Activated B cell treated with CpG ODN at 0.5 μM for 24 hours (primary cell): ENCODE results near the gene BRDT. TPM values are rescaled to one million over a fixed set of nuclear protein-coding genes. Genes with fewer than 3 reads are reported as not detected.

Experiments used
- ATAC-seq: fragments of 200-7000 bp; cut with Tn5 transposase; one replicate; pipeline ENCODE4 v1.10.0; 2021; ENCODE audit warnings: low read depth, mild to moderate bottlenecking, moderate library complexity
- CTCF ChIA-PET: fragments of 350-600 bp; sonication (Branson Sonifier 250); formaldehyde crosslinking; loops from one replicate; lab custom pipeline; 2021; ENCODE audit warnings: antibody characterized with exemption; lab: Charles Lee
- POLR2A ChIA-PET: fragments of 350-600 bp; sonication (Branson Sonifier 250); formaldehyde crosslinking; loops from one replicate; lab custom pipeline; 2021; ENCODE audit warnings: antibody characterized with exemption; lab: Charles Lee
- DNase-seq: peaks from one replicate; pipeline ENCODE4 v3.0.0; 2022
- H3K27ac Mint-ChIP-seq: one replicate; pipeline ENCODE4 v1.8.0; 2020; ENCODE audit warnings: mixed read lengths
- H3K27me3 Mint-ChIP-seq: one replicate; pipeline ENCODE4 v1.8.0; 2021; ENCODE audit warnings: mixed read lengths
- H3K36me3 Mint-ChIP-seq: one replicate; pipeline ENCODE4 v1.8.0; 2021; ENCODE audit warnings: low read depth, mixed read lengths
- H3K4me1 Mint-ChIP-seq: one replicate; pipeline ENCODE4 v1.8.0; 2021; ENCODE audit warnings: mixed read lengths
- H3K4me3 Mint-ChIP-seq: one replicate; pipeline ENCODE4 v1.8.0; 2020; ENCODE audit warnings: mild to moderate bottlenecking, mixed read lengths
- H3K9me3 Mint-ChIP-seq: one replicate; pipeline ENCODE4 v1.8.0; 2020; ENCODE audit warnings: mixed read lengths
- CTCF ChIP-seq: fragments of 200-600 bp; IDR thresholded peaks from one replicate; pipeline ENCODE4 v1.8.0; 2022; ENCODE audit warnings: antibody characterized with exemption, mild to moderate bottlenecking
- intact Hi-C: fragments of 100-400 bp; cut with micrococcal nuclease; formaldehyde crosslinking; loops from one replicate; pipeline ENCODE4 v1.15.1; 2024
- total RNA-seq: library from RNA; stranded (reverse); gene quantifications from 2 replicates; pipeline ENCODE4 v1.2.3, GENCODE V29; 2022

The BRDT gene
- total RNA-seq, 1 donor from 2014 or later: not detected

GRCh38 chr1:91928026-91928425 lies 21.2 kb upstream of the BRDT start:
- no peaks in the 10 kb centered on the region for H3K4me1 Mint-ChIP-seq
- intact Hi-C loops: loop anchor here (5.0 kb wide), 1 partner anchor 1881 kb away; no protein-coding TSS in a partner anchor
- DNase-seq (no peak), ATAC-seq (no peak)
- H3K9me3 Mint-ChIP-seq: no peaks in the 10 kb centered on the region
- ChIA-PET CTCF (interaction anchor here (0.9 to 1.3 kb wide), 4 partner anchors 415 to 762 kb away, joined by 3 to 9 read pairs (median 5); no protein-coding TSS in a partner anchor), POLR2A (no interaction called here)
- H3K36me3 Mint-ChIP-seq: no peaks in the 10 kb centered on the region
- H3K4me3 Mint-ChIP-seq: no peak overlapping the region
- H3K27ac Mint-ChIP-seq: no peak overlapping the region
- H3K27me3 Mint-ChIP-seq: no peaks in the 10 kb centered on the region
- TF ChIP-seq CTCF: no peak

- intact Hi-C loops: loop anchor here (5.0 kb wide), 1 partner anchor 1882 kb away; no protein-coding TSS in a partner anchor
- POLR2A ChIA-PET: no interaction called here
- no peaks in the 10 kb centered on the region for H3K4me1 Mint-ChIP-seq
These were observed 20.0 kb upstream of the BRDT start for GRCh38 chr1:91929250-91929649.

GRCh38 chr1:91937613-91938012 lies 11.6 kb upstream of the BRDT start:
- ChIA-PET CTCF (no interaction called here), POLR2A (no interaction called here)
- TF ChIP-seq CTCF: no peak
- no peak for DNase-seq
- H3K27me3 Mint-ChIP-seq: no peaks in the 10 kb centered on the region
- no peak overlapping the region for H3K27ac Mint-ChIP-seq
- no peaks in the 10 kb centered on the region for H3K4me1 Mint-ChIP-seq
- H3K9me3 Mint-ChIP-seq: peaks cover 4% of the 10 kb centered on the region
- H3K36me3 Mint-ChIP-seq: no peaks in the 10 kb centered on the region
- intact Hi-C loops: no loop called here
- no peak for ATAC-seq
- H3K4me3 Mint-ChIP-seq: no peak overlapping the region

More at GRCh38 chr1:91929250-91929649, 20.0 kb upstream of the BRDT start:
- no peaks in the 10 kb centered on the region for H3K36me3 Mint-ChIP-seq
- no peaks in the 10 kb centered on the region for H3K9me3 Mint-ChIP-seq
- DNase-seq (no peak), ATAC-seq (no peak)
- no peak for TF ChIP-seq CTCF
- H3K27ac Mint-ChIP-seq: no peak overlapping the region
- H3K27me3 Mint-ChIP-seq: no peaks in the 10 kb centered on the region
- CTCF ChIA-PET: interaction anchor here (1.0 kb wide), 1 partner anchor 650 kb away, joined by 3 read pairs; no protein-coding TSS in a partner anchor
- no peak overlapping the region for H3K4me3 Mint-ChIP-seq

GRCh38 chr1:91940496-91940895 lies 8.7 kb upstream of the BRDT start:
- intact Hi-C loops: no loop called here
- ATAC-seq (no peak), DNase-seq (no peak)
- no peaks in the 10 kb centered on the region for H3K36me3 Mint-ChIP-seq
- H3K27ac Mint-ChIP-seq: no peak overlapping the region
- H3K4me1 Mint-ChIP-seq: no peaks in the 10 kb centered on the region
- H3K27me3 Mint-ChIP-seq: no peaks in the 10 kb centered on the region
- ChIA-PET POLR2A (no interaction called here), CTCF (interaction anchor here (1.0 kb wide), 1 partner anchor 775 kb away, joined by 3 read pairs; no protein-coding TSS in a partner anchor)
- peaks cover 4% of the 10 kb centered on the region for H3K9me3 Mint-ChIP-seq
- TF ChIP-seq CTCF: no peak
- H3K4me3 Mint-ChIP-seq: no peak overlapping the region

GRCh38 chr1:91944087-91944486 lies 5.1 kb upstream of the BRDT start:
- POLR2A ChIA-PET: no interaction called here
- H3K4me3 Mint-ChIP-seq: no peak overlapping the region

More at GRCh38 chr1:91944087-91944486, 5.1 kb upstream of the BRDT start:
- Mint-ChIP-seq H3K9me3 (peaks cover 4% of the 10 kb centered on the region), H3K27ac (no peak overlapping the region), H3K36me3 (no peaks in the 10 kb centered on the region), H3K27me3 (peaks cover 2% of the 10 kb centered on the region), H3K4me1 (no peaks in the 10 kb centered on the region)
- CTCF ChIA-PET: no interaction called here
- no peak for TF ChIP-seq CTCF
- intact Hi-C loops: no loop called here
- ATAC-seq (no peak), DNase-seq (no peak)
